ENCODE measurements around the gene PAX3. TPM values are rescaled to one million over a fixed set of nuclear protein-coding genes. Genes with fewer than 3 reads are reported as not detected.

PAX3 gene
- total RNA-seq, 2 experiments from 2014 or later = not detected

GRCh38 chr2:222264791-222265320 is 33.9 kb downstream of the PAX3 start:
- ChIA-PET POLR2A (no interaction called here), CTCF (no interaction called here)
- Mint-ChIP-seq H3K27ac (no peak overlapping the region), H3K27me3 (peaks cover 2% of the 10 kb centered on the region), H3K9me3 (no peaks in the 10 kb centered on the region), H3K4me1 (no peaks in the 10 kb centered on the region), H3K36me3 (ENCODE audit: low read depth) (no peaks in the 10 kb centered on the region), H3K4me3 (no peak overlapping the region)
- DNase-seq = no peak

GRCh38 chr2:222261504-222261903 is 37.3 kb downstream of the PAX3 start:
- Mint-ChIP-seq H3K4me1 (no peaks in the 10 kb centered on the region), H3K36me3 (ENCODE audit: low read depth) (no peaks in the 10 kb centered on the region), H3K27ac (no peak overlapping the region), H3K4me3 (no peak overlapping the region), H3K9me3 (no peaks in the 10 kb centered on the region), H3K27me3 (peaks cover 2% of the 10 kb centered on the region)
- ChIA-PET POLR2A (no interaction called here), CTCF (no interaction called here)
- no peak for DNase-seq

- no peak for DNase-seq
Measured at GRCh38 chr2:222257645-222258044, 41.2 kb downstream of the PAX3 start.

GRCh38 chr2:222256250-222256649 is 42.5 kb downstream of the PAX3 start:
- no peak overlapping the region for H3K4me3 Mint-ChIP-seq
- H3K27me3 Mint-ChIP-seq = peaks cover 2% of the 10 kb centered on the region
- H3K36me3 Mint-ChIP-seq (ENCODE audit: low read depth) = no peaks in the 10 kb centered on the region
- no peaks in the 10 kb centered on the region for H3K9me3 Mint-ChIP-seq
- CTCF ChIA-PET = interaction anchor here (0.7 kb wide), 1 partner anchor 1737 kb away, joined by 3 read pairs; no protein-coding TSS in a partner anchor
- no peak overlapping the region for H3K27ac Mint-ChIP-seq
- H3K4me1 Mint-ChIP-seq = no peaks in the 10 kb centered on the region
- POLR2A ChIA-PET = no interaction called here
- DNase-seq = no peak

More at GRCh38 chr2:222257645-222258044, 41.2 kb downstream of the PAX3 start:
- CTCF ChIA-PET = no interaction called here
- H3K27me3 Mint-ChIP-seq = peaks cover 2% of the 10 kb centered on the region
- no peak overlapping the region for H3K27ac Mint-ChIP-seq
- no peaks in the 10 kb centered on the region for H3K9me3 Mint-ChIP-seq
- H3K4me3 Mint-ChIP-seq = no peak overlapping the region
- POLR2A ChIA-PET = no interaction called here
- no peaks in the 10 kb centered on the region for H3K4me1 Mint-ChIP-seq
- no peaks in the 10 kb centered on the region for H3K36me3 Mint-ChIP-seq (ENCODE audit: low read depth)

- Mint-ChIP-seq H3K27me3 (peaks cover 2% of the 10 kb centered on the region), H3K27ac (no peak overlapping the region), H3K4me3 (no peak overlapping the region), H3K36me3 (ENCODE audit: low read depth) (no peaks in the 10 kb centered on the region), H3K4me1 (no peaks in the 10 kb centered on the region), H3K9me3 (no peaks in the 10 kb centered on the region)
- ChIA-PET POLR2A (interaction anchor here (0.5 kb wide), 1 partner anchor 831 kb away, joined by 7 read pairs; no protein-coding TSS in a partner anchor), CTCF (no interaction called here)
- no peak for DNase-seq
Measured at GRCh38 chr2:222255090-222255489, 43.7 kb downstream of the PAX3 start.

- H3K4me3 Mint-ChIP-seq = no peak overlapping the region
Measured at GRCh38 chr2:222250313-222250712, 48.5 kb downstream of the PAX3 start.

GRCh38 chr2:222249444-222249843 is 49.4 kb downstream of the PAX3 start:
- Mint-ChIP-seq H3K4me3 (no peak overlapping the region), H3K36me3 (ENCODE audit: low read depth) (no peaks in the 10 kb centered on the region), H3K9me3 (no peaks in the 10 kb centered on the region), H3K27ac (no peak overlapping the region), H3K4me1 (no peaks in the 10 kb centered on the region), H3K27me3 (no peaks in the 10 kb centered on the region)
- ChIA-PET CTCF (interaction anchor here (0.7 kb wide), 1 partner anchor 43 kb away, joined by 3 read pairs; no protein-coding TSS in a partner anchor), POLR2A (no interaction called here)
- DNase-seq = no peak

More at GRCh38 chr2:222250313-222250712, 48.5 kb downstream of the PAX3 start:
- no peaks in the 10 kb centered on the region for H3K27me3 Mint-ChIP-seq
- no peaks in the 10 kb centered on the region for H3K36me3 Mint-ChIP-seq (ENCODE audit: low read depth)
- no peaks in the 10 kb centered on the region for H3K9me3 Mint-ChIP-seq
- H3K27ac Mint-ChIP-seq = no peak overlapping the region
- no peaks in the 10 kb centered on the region for H3K4me1 Mint-ChIP-seq
- CTCF ChIA-PET = no interaction called here
- no peak for DNase-seq
- POLR2A ChIA-PET = no interaction called here

- Mint-ChIP-seq H3K4me3 (no peak overlapping the region), H3K27ac (no peak overlapping the region), H3K27me3 (no peaks in the 10 kb centered on the region), H3K9me3 (no peaks in the 10 kb centered on the region), H3K4me1 (no peaks in the 10 kb centered on the region), H3K36me3 (ENCODE audit: low read depth) (no peaks in the 10 kb centered on the region)
- DNase-seq = no peak
- ChIA-PET POLR2A (no interaction called here), CTCF (interaction anchor here (0.7 kb wide), 1 partner anchor 42 kb away, joined by 3 read pairs; no protein-coding TSS in a partner anchor)
Measured at GRCh38 chr2:222248818-222249217, 50.0 kb downstream of the PAX3 start.

GRCh38 chr2:222248256-222248655 is 50.5 kb downstream of the PAX3 start:
- H3K27ac Mint-ChIP-seq = no peak overlapping the region
- CTCF ChIA-PET = no interaction called here
- H3K4me3 Mint-ChIP-seq = no peak overlapping the region
- no peaks in the 10 kb centered on the region for H3K36me3 Mint-ChIP-seq (ENCODE audit: low read depth)
- H3K27me3 Mint-ChIP-seq = no peaks in the 10 kb centered on the region
- H3K9me3 Mint-ChIP-seq = no peaks in the 10 kb centered on the region
- no peak for DNase-seq
- no peaks in the 10 kb centered on the region for H3K4me1 Mint-ChIP-seq
- POLR2A ChIA-PET = no interaction called here

GRCh38 chr2:222242532-222242931 is 56.3 kb downstream of the PAX3 start:
- Mint-ChIP-seq H3K9me3 (no peaks in the 10 kb centered on the region), H3K36me3 (ENCODE audit: low read depth) (no peaks in the 10 kb centered on the region), H3K27ac (no peak overlapping the region), H3K4me3 (no peak overlapping the region), H3K27me3 (peaks cover 26% of the 10 kb centered on the region), H3K4me1 (no peaks in the 10 kb centered on the region)
- ChIA-PET CTCF (no interaction called here), POLR2A (no interaction called here)
- no peak for DNase-seq

- ChIA-PET CTCF (no interaction called here), POLR2A (no interaction called here)
- Mint-ChIP-seq H3K27ac (no peak overlapping the region), H3K9me3 (no peaks in the 10 kb centered on the region), H3K27me3 (peaks cover 26% of the 10 kb centered on the region), H3K36me3 (ENCODE audit: low read depth) (no peaks in the 10 kb centered on the region), H3K4me3 (no peak overlapping the region), H3K4me1 (no peaks in the 10 kb centered on the region)
- DNase-seq = no peak
Measured at GRCh38 chr2:222241128-222241870, 57.5 kb downstream of the PAX3 start.

- POLR2A ChIA-PET = no interaction called here
- DNase-seq = no peak
- CTCF ChIA-PET = no interaction called here
- peaks cover 26% of the 10 kb centered on the region for H3K27me3 Mint-ChIP-seq
- H3K27ac Mint-ChIP-seq = no peak overlapping the region
- H3K4me3 Mint-ChIP-seq = no peak overlapping the region
- H3K4me1 Mint-ChIP-seq = no peaks in the 10 kb centered on the region
- no peaks in the 10 kb centered on the region for H3K9me3 Mint-ChIP-seq
- H3K36me3 Mint-ChIP-seq (ENCODE audit: low read depth) = no peaks in the 10 kb centered on the region
Measured at GRCh38 chr2:222240676-222241049, 58.1 kb downstream of the PAX3 start.

- Mint-ChIP-seq H3K27me3 (peaks cover 26% of the 10 kb centered on the region), H3K4me1 (no peaks in the 10 kb centered on the region), H3K27ac (no peak overlapping the region), H3K9me3 (no peaks in the 10 kb centered on the region), H3K36me3 (ENCODE audit: low read depth) (no peaks in the 10 kb centered on the region), H3K4me3 (no peak overlapping the region)
- ChIA-PET CTCF (no interaction called here), POLR2A (no interaction called here)
- no peak for DNase-seq
Measured at GRCh38 chr2:222239945-222240675, 58.7 kb downstream of the PAX3 start.
